Fibroblast of lung (primary cell): Measurements from ENCODE around the gene MPC1. TPM values are rescaled to one million over a fixed set of nuclear protein-coding genes. Genes with fewer than 3 reads are reported as not detected.

Source experiments
- DNase-seq, 2 donors: peaks; one replicate each; pipeline versions ENCODE4 v3.0.0 to v3.0.0-alpha.2; 2010; ENCODE audit warnings: low read depth in 2 of 2
- H2AFZ ChIP-seq: 2 replicates; pipeline ENCODE4 v1.5.1; 2012; ENCODE audit warnings: low read length, control low read depth, inconsistent platforms
- H3K27ac ChIP-seq: 2 replicates; pipeline ENCODE4 v1.5.1; 2011; ENCODE audit warnings: low read length, control low read depth; ENCODE audit not compliant: insufficient read depth
- H3K27me3 ChIP-seq: 2 replicates; pipeline ENCODE4 v1.5.1; 2011; ENCODE audit warnings: mild to moderate bottlenecking, low read length; ENCODE audit not compliant: control insufficient read depth, insufficient read depth
- H3K36me3 ChIP-seq: 2 replicates; pipeline ENCODE4 v1.5.1; 2011; ENCODE audit warnings: low read length; ENCODE audit not compliant: control insufficient read depth, insufficient read depth
- H3K4me1 ChIP-seq: 2 replicates; pipeline ENCODE4 v1.5.1; 2011; ENCODE audit warnings: low read length; ENCODE audit not compliant: control insufficient read depth, insufficient read depth; ENCODE audit errors: extremely low read depth
- H3K4me2 ChIP-seq: 2 replicates; pipeline ENCODE4 v1.5.1; 2011; ENCODE audit warnings: low read length, control low read depth; ENCODE audit not compliant: insufficient read depth; ENCODE audit errors: extremely low read depth
- H3K4me3 ChIP-seq, 4 experiments: fragments of 200-600 bp in 1 of 4; sonication (generic) in 1 of 4; replicated peaks in 1 of 4; 2 replicates each; pipeline ENCODE4 v1.5.1; 2011 to 2016; ENCODE audit warnings: low read length in 4 of 4, low read depth in 3 of 4, mild to moderate bottlenecking in 3 of 4, control low read depth in 2 of 4, inconsistent platforms in 1 of 4, mixed read lengths in 1 of 4; ENCODE audit not compliant: insufficient read depth in 1 of 4; ENCODE audit errors: control extremely low read depth in 1 of 4
- H3K79me2 ChIP-seq: 2 replicates; pipeline ENCODE4 v1.5.1; 2012; ENCODE audit warnings: mild to moderate bottlenecking, low read length, inconsistent platforms; ENCODE audit not compliant: control insufficient read depth, insufficient read depth
- H3K9ac ChIP-seq: 2 replicates; pipeline ENCODE4 v1.5.1; 2011; ENCODE audit warnings: mild to moderate bottlenecking, low read length, control low read depth; ENCODE audit not compliant: insufficient read depth
- H3K9me3 ChIP-seq: 2 replicates; pipeline ENCODE4 v1.5.1; 2012; ENCODE audit warnings: low read depth, low read length; ENCODE audit not compliant: control insufficient read depth, insufficient read depth
- H4K20me1 ChIP-seq: 2 replicates; pipeline ENCODE4 v1.5.1; 2011; ENCODE audit warnings: low read length; ENCODE audit not compliant: control insufficient read depth, insufficient read depth; ENCODE audit errors: extremely low read depth
- EZH2 ChIP-seq: IDR thresholded peaks from 2 replicates; pipeline ENCODE4 v1.5.1; 2012; ENCODE audit warnings: low read length, control low read depth, mild to moderate bottlenecking; ENCODE audit errors: missing control alignments
- polyA plus RNA-seq, 2 donors: library from polyadenylated mRNA; depleted of rRNA in 1 of 2; stranded (reverse) in 1 of 2; unstranded in 1 of 2; fragments of >200 nt; gene quantifications; 2 replicates each; pipeline ENCODE4 v1.2.1, GENCODE V29; 2011 to 2012; ENCODE audit warnings: missing spikeins in 1 of 2
- total RNA-seq: library from RNA; depleted of rRNA; stranded (reverse); fragments of >200 nt; gene quantifications from 2 replicates; pipeline ENCODE4 v1.2.1, GENCODE V29; 2014
- TF ChIP-seq, protein P1 (sequence below), 2 donors: IDR thresholded peaks in 1 of 2; conservative IDR thresholded peaks in 1 of 2; 1 replicate in 1 of 2; 2 replicates in 1 of 2; pipeline ENCODE4 v1.5.1; 2011 to 2012; ENCODE audit warnings: low read length in 2 of 2, control low read depth in 1 of 2, inconsistent platforms in 1 of 2, low read depth in 1 of 2, mild to moderate bottlenecking in 1 of 2

Gene MPC1
- total and polyA plus RNA-seq, 2 donors (not counting 1 experiment from before 2014, with no cell fraction given) = 19.3 to 28.7 TPM

DNA sequence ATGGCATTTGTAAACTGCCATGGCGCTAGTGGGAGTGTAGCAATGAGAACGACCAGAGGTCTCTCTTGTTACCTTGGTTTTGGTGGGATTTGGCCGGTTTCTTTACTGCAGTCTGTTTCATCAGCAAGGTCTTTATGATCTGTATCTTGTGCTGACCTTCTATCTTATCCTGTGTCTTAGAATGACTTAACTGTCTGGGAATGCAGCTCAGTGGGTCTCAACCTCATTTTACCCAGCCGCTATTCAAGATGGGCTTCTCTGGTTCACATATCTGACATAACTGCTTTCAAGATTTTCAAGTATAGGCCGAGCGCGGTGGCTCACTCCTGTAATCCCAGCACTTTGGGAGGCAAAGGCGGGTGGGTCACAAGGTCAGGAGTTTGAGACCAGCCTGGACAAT, 38.5 kb downstream of the MPC1 start:
- no peaks in the 10 kb centered on the region for H3K27me3 ChIP-seq
- no peak overlapping the region for H3K9ac ChIP-seq

DNA sequence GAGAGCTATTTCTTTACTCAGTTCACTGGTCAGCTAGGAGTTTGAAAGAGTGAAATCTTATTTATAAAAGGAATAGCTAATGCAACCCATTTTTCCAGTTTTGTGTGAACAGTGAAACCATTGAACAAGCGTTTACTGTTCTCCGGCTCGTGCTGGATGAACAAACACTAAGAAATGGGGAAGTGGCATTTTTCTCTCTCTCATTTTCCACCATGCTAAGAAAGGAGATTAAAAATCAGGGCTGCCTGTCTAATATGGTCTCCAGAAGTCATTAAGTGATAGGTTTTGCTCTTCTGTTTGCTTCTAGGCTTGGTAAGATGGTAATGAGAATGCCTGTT, 39.6 kb downstream of the MPC1 start:
- DNase-seq = peak in 1 of 2 donors; percentile 8
- H4K20me1 ChIP-seq = no peaks in the 10 kb centered on the region
- no peaks in the 10 kb centered on the region for H3K36me3 ChIP-seq

More for the DNA sequence above, 38.5 kb downstream of the MPC1 start:
- Histone ChIP-seq H3K4me3 (no peak overlapping the region), H3K4me2 (no peak overlapping the region), H3K36me3 (no peaks in the 10 kb centered on the region), H4K20me1 (no peaks in the 10 kb centered on the region), H3K9me3 (no peaks in the 10 kb centered on the region), H3K27ac (no peak overlapping the region), H3K4me1 (peaks cover 2% of the 10 kb centered on the region), H2AFZ (no peak overlapping the region), H3K79me2 (peaks cover 30% of the 10 kb centered on the region)
- TF ChIP-seq EZH2 = no peak
- TF ChIP-seq, protein P1, sequence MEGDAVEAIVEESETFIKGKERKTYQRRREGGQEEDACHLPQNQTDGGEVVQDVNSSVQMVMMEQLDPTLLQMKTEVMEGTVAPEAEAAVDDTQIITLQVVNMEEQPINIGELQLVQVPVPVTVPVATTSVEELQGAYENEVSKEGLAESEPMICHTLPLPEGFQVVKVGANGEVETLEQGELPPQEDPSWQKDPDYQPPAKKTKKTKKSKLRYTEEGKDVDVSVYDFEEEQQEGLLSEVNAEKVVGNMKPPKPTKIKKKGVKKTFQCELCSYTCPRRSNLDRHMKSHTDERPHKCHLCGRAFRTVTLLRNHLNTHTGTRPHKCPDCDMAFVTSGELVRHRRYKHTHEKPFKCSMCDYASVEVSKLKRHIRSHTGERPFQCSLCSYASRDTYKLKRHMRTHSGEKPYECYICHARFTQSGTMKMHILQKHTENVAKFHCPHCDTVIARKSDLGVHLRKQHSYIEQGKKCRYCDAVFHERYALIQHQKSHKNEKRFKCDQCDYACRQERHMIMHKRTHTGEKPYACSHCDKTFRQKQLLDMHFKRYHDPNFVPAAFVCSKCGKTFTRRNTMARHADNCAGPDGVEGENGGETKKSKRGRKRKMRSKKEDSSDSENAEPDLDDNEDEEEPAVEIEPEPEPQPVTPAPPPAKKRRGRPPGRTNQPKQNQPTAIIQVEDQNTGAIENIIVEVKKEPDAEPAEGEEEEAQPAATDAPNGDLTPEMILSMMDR (conservative IDR thresholded peaks at IDR 0.05 in 1 of 2, IDR thresholded peaks at IDR 0.05 in 1 of 2; ENCODE audit: low read depth in 1 of 2, low read length in 2 of 2) = no peak
- peak in 1 of 2 donors; percentile 62 for DNase-seq

DNA sequence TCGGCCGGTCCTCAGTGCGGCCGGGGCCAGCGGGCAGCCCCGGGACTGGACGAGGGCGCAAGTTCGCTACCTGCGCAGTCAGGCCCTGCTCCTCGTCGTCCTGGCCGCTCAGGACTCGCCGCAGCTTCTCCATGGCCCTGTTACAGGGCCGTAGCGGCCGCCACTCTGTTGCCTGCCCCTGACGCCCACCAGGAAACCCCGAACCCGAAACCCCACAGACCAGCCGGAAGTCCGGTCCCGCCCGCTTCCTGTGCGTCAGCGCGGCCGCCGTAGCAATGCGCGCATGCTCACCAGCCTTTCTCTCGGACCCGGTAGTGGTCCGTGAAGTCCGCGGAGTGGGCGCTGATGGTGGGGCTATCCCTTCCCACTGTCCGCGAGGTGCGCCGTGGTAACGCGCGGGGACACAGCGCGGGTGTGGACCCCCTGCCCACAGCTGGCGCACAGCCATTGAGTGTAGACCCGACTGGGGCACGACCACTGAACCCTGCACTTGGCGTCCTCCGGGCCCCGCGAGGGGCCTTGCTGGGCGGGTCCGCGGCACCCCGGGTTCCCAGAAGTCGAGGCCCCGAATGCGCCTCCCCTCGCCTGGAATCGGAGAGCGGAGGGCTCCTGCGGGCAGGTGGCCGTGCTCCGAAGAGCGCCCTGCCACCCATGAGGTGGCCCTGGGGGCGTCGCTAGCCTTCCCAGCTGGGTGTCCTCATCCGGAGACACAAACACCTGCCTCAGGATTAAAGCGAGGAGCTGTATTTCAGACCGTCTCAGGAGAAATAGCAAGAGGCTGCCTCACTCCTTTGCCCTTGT, 40.2 kb downstream of the MPC1 start, which contains the start of gene SFT2D1:
TSS of gene SFT2D1 (minus strand) at position 197 of the 801 bp plus-strand sequence. CDS start at position 133, 64 bp downstream.
- peak; percentile 77 to 84 for DNase-seq
- H3K79me2 ChIP-seq = peaks cover 47% of the 10 kb centered on the region
- H3K9ac ChIP-seq = peak within 1 kb of the TSS; percentile 99
- no peaks in the 10 kb centered on the region for H3K36me3 ChIP-seq
- H4K20me1 ChIP-seq = no peaks in the 10 kb centered on the region
- peak within 1 kb of the TSS; percentile 99 for H3K4me2 ChIP-seq
- peaks cover 2% of the 10 kb centered on the region for H3K4me1 ChIP-seq
- no peaks in the 10 kb centered on the region for H3K9me3 ChIP-seq
- no peaks in the 10 kb centered on the region for H3K27me3 ChIP-seq
- H2AFZ ChIP-seq = peak within 1 kb of the TSS; percentile 100
- peak within 1 kb of the TSS; percentile 85 to 100 (median 96) for H3K4me3 ChIP-seq
- H3K27ac ChIP-seq = peak within 1 kb of the TSS; percentile 96
- TF ChIP-seq EZH2 = no peak
- TF ChIP-seq, protein P1 (conservative IDR thresholded peaks at IDR 0.05 in 1 of 2, IDR thresholded peaks at IDR 0.05 in 1 of 2; ENCODE audit: low read depth in 1 of 2, low read length in 2 of 2) = no peak

More for the DNA sequence above, 39.6 kb downstream of the MPC1 start:
- H3K4me1 ChIP-seq = peaks cover 2% of the 10 kb centered on the region
- H2AFZ ChIP-seq = peak overlapping the region; percentile 100
- no peaks in the 10 kb centered on the region for H3K27me3 ChIP-seq
- no peaks in the 10 kb centered on the region for H3K9me3 ChIP-seq
- peak overlapping the region; percentile 89 for H3K4me2 ChIP-seq
- H3K79me2 ChIP-seq = peaks cover 42% of the 10 kb centered on the region
- H3K27ac ChIP-seq = peak overlapping the region; percentile 96
- TF ChIP-seq, protein P1 (conservative IDR thresholded peaks at IDR 0.05 in 1 of 2, IDR thresholded peaks at IDR 0.05 in 1 of 2; ENCODE audit: low read depth in 1 of 2, low read length in 2 of 2) = no peak
- no peak for TF ChIP-seq EZH2
- peak overlapping the region; percentile 85 to 100 (median 96) for H3K4me3 ChIP-seq
- H3K9ac ChIP-seq = peak overlapping the region; percentile 99
